Measurements from ENCODE around the gene GPI.

DNA sequence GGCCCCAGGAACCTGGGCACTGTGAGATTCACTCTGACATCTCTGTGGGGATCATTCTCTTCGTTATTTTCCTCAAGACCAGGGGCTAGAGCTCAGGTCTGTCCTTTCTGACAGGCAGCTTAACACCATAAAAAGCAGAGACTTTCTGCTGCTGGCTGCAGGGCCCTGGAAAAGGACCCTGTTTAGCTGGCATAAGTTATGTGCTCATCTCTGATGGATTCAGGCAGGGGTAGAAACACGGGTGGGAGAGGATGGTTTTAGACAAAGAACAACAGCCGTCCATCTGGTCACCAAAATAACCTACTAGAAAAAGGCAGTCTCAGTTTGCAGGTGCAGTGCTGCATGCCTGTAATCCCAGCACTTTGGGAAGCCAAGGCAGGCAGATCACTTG, 2.3 kb upstream of the GPI start:
- TF ChIP-seq EZH2 (conservative IDR thresholded peaks at IDR 0.05; ENCODE audit: low read depth, low read length), result no peak
- no peak for TF ChIP-seq RFX3 (CRISPR knock-in tag; IDR thresholded peaks at IDR 0.05)
- no peak for TF ChIP-seq MTA3 (CRISPR knock-in tag; IDR thresholded peaks at IDR 0.05)
- no peak for TF ChIP-seq RAD21 (CRISPR knock-in tag; IDR thresholded peaks at IDR 0.05)
- no peak for TF ChIP-seq ZNF432 (CRISPR knock-in tag; IDR thresholded peaks at IDR 0.05; ENCODE audit: borderline replicate concordance)
- TF ChIP-seq, protein P1, sequence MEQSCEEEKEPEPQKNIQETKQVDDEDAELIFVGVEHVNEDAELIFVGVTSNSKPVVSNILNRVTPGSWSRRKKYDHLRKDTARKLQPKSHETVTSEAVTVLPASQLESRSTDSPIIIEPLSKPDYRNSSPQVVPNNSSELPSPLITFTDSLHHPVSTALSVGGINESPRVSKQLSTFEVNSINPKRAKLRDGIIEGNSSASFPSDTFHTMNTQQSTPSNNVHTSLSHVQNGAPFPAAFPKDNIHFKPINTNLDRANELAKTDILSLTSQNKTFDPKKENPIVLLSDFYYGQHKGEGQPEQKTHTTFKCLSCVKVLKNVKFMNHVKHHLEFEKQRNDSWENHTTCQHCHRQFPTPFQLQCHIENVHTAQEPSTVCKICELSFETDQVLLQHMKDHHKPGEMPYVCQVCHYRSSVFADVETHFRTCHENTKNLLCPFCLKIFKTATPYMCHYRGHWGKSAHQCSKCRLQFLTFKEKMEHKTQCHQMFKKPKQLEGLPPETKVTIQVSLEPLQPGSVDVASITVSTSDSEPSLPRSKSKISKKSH (CRISPR knock-in tag; IDR thresholded peaks at IDR 0.05; ENCODE audit: borderline replicate concordance), result no peak
- no peak for TF ChIP-seq SP5 (CRISPR knock-in tag; IDR thresholded peaks at IDR 0.05; ENCODE audit: borderline replicate concordance, low read depth)
- TF ChIP-seq REST (IDR thresholded peaks at IDR 0.05; ENCODE audit: borderline replicate concordance in 1 of 2, low read depth in 1 of 2, low read length in 2 of 2), result no peak
- no peak for TF ChIP-seq ZNF124 (CRISPR knock-in tag; IDR thresholded peaks at IDR 0.05)
- TF ChIP-seq YY1 (IDR thresholded peaks at IDR 0.05; ENCODE audit: insufficient read depth, insufficient replicate concordance, low read depth, low read length), result no peak
